ENCODE data around the gene CUL7. TPM values are rescaled to one million over a fixed set of nuclear protein-coding genes. Genes with fewer than 3 reads are reported as not detected.

Gene CUL7
- total and polyA plus RNA-seq, 9 of the 15 experiments (the other 6 are each of a cell fraction or from before 2014, with no cell fraction given): 0.44 to 20.1 (median 8.6) TPM

- TF ChIP-seq IRF2 (CRISPR knock-in tag; IDR thresholded peaks at IDR 0.05) (no peak), KAT8 (IDR thresholded peaks at IDR 0.05; ENCODE audit: low read depth) (no peak), ETS2 (tag; IDR thresholded peaks at IDR 0.05; ENCODE audit: borderline replicate concordance, poor library complexity, severe bottlenecking) (no peak), WHSC1 (IDR thresholded peaks at IDR 0.05; ENCODE audit: low read length) (no peak), FOSL1 (tag; conservative IDR thresholded peaks at IDR 0.05) (peak; percentile 30; the same call in 1 of the 2 replicates), HIVEP1 (CRISPR knock-in tag; IDR thresholded peaks at IDR 0.05) (no peak), ZBTB17 (CRISPR knock-in tag; IDR thresholded peaks at IDR 0.05) (peak; percentile 92), MCM5 (IDR thresholded peaks at IDR 0.05; ENCODE audit: low read depth) (no peak), RNF2 (IDR thresholded peaks at IDR 0.05) (peak; percentile 80; the same call in 1 of the 2 replicates), SREBF1 (IDR thresholded peaks at IDR 0.05; ENCODE audit: borderline replicate concordance, low read depth, low read length) (no peak), SRF (CRISPR knock-in tag; IDR thresholded peaks at IDR 0.05) (peak; percentile 79 to 84), TAF1 (IDR thresholded peaks at IDR 0.05; ENCODE audit: control insufficient read depth, extremely low read depth, insufficient read depth, low read length, severe bottlenecking) (peak; percentile 84), SAFB2 (IDR thresholded peaks at IDR 0.05; ENCODE audit: borderline replicate concordance, low read depth, low read length, severe bottlenecking) (no peak), TAF7 (tag; IDR thresholded peaks at IDR 0.05) (0 out of 2 replicates have a peak, but pooled peaks have one; percentile 50), UBTF (IDR thresholded peaks at IDR 0.05; ENCODE audit: borderline replicate concordance in 1 of 2, low read depth in 2 of 2, low read length in 2 of 2) (no peak; a peak in 1 of 4 replicates), SETDB1 (IDR thresholded peaks at IDR 0.05; ENCODE audit: low read length) (no peak), MBD2 (IDR thresholded peaks at IDR 0.05; ENCODE audit: borderline replicate concordance, low read depth) (peak; percentile 88), NFE2L1 (tag; IDR thresholded peaks at IDR 0.05; ENCODE audit: borderline replicate concordance, low read depth) (no peak), SMARCA5 (IDR thresholded peaks at IDR 0.05) (no peak), MCM2 (IDR thresholded peaks at IDR 0.05; ENCODE audit: low read depth) (0 out of 2 replicates have a peak, but pooled peaks have one; percentile 27), LEF1 (IDR thresholded peaks at IDR 0.05) (peak; percentile 44; the same call in 1 of the 2 replicates)
- TF ChIP-seq, protein P1, sequence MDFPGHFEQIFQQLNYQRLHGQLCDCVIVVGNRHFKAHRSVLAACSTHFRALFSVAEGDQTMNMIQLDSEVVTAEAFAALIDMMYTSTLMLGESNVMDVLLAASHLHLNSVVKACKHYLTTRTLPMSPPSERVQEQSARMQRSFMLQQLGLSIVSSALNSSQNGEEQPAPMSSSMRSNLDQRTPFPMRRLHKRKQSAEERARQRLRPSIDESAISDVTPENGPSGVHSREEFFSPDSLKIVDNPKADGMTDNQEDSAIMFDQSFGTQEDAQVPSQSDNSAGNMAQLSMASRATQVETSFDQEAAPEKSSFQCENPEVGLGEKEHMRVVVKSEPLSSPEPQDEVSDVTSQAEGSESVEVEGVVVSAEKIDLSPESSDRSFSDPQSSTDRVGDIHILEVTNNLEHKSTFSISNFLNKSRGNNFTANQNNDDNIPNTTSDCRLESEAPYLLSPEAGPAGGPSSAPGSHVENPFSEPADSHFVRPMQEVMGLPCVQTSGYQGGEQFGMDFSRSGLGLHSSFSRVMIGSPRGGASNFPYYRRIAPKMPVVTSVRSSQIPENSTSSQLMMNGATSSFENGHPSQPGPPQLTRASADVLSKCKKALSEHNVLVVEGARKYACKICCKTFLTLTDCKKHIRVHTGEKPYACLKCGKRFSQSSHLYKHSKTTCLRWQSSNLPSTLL (IDR thresholded peaks at IDR 0.05): peak; percentile 92
- TF ChIP-seq, protein P2, sequence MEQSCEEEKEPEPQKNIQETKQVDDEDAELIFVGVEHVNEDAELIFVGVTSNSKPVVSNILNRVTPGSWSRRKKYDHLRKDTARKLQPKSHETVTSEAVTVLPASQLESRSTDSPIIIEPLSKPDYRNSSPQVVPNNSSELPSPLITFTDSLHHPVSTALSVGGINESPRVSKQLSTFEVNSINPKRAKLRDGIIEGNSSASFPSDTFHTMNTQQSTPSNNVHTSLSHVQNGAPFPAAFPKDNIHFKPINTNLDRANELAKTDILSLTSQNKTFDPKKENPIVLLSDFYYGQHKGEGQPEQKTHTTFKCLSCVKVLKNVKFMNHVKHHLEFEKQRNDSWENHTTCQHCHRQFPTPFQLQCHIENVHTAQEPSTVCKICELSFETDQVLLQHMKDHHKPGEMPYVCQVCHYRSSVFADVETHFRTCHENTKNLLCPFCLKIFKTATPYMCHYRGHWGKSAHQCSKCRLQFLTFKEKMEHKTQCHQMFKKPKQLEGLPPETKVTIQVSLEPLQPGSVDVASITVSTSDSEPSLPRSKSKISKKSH (CRISPR knock-in tag; IDR thresholded peaks at IDR 0.05): 0 out of 2 replicates have a peak, but pooled peaks have one; percentile 85
These were observed at the start of gene CUL7 (continued) for GRCh38 chr6:43053545-43054205.
